Ramos (cell line): ENCODE measurements around the gene PDGFD.

Source experiments
- in situ Hi-C: fragments of 300-500 bp; cut with MboI; formaldehyde crosslinking; loops from one replicate; pipeline ENCODE4 v1.14.3; 2022; ENCODE audit warnings: low sequenced_read_pairs; ENCODE audit not compliant: unreplicated experiment

The PDGFD gene

GRCh38 chr11:104015649-104016415 is 148.1 kb downstream of the PDGFD start:
- in situ Hi-C loops, result no loop called here

- in situ Hi-C loops, result no loop called here
Measured at GRCh38 chr11:104011044-104011443, 152.9 kb downstream of the PDGFD start.

- in situ Hi-C loops, result no loop called here
Measured at GRCh38 chr11:104009744-104010143, 154.2 kb downstream of the PDGFD start.

GRCh38 chr11:104005234-104005855 is 158.6 kb downstream of the PDGFD start:
- in situ Hi-C loops, result no loop called here

- in situ Hi-C loops, result no loop called here
Measured at GRCh38 chr11:104003491-104003890, 160.5 kb downstream of the PDGFD start.

GRCh38 chr11:104001561-104002056 is 162.3 kb downstream of the PDGFD start:
- in situ Hi-C loops, result no loop called here

GRCh38 chr11:104000798-104001197 is 163.1 kb downstream of the PDGFD start:
- in situ Hi-C loops, result no loop called here

- in situ Hi-C loops, result no loop called here
Measured at GRCh38 chr11:103998826-103999508, 165.0 kb downstream of the PDGFD start.

- in situ Hi-C loops, result no loop called here
Measured at GRCh38 chr11:103997082-103997481, 166.9 kb downstream of the PDGFD start.

- in situ Hi-C loops, result no loop called here
Measured at GRCh38 chr11:103995896-103996295, 168.1 kb downstream of the PDGFD start.

GRCh38 chr11:103994518-103994917 is 169.4 kb downstream of the PDGFD start:
- in situ Hi-C loops, result no loop called here

- in situ Hi-C loops, result no loop called here
Measured at GRCh38 chr11:103994094-103994493, 169.9 kb downstream of the PDGFD start.

- in situ Hi-C loops, result no loop called here
Measured at GRCh38 chr11:103993507-103993906, 170.4 kb downstream of the PDGFD start.

GRCh38 chr11:103988595-103988969 is 175.4 kb downstream of the PDGFD start:
- in situ Hi-C loops, result no loop called here

- in situ Hi-C loops, result no loop called here
Measured at GRCh38 chr11:103987629-103988594, 176.0 kb downstream of the PDGFD start.

- in situ Hi-C loops, result no loop called here
Measured at GRCh38 chr11:103985041-103985440, 178.9 kb downstream of the PDGFD start.

- in situ Hi-C loops, result no loop called here
Measured at GRCh38 chr11:103980108-103980507, 183.8 kb downstream of the PDGFD start.

- in situ Hi-C loops, result no loop called here
Measured at GRCh38 chr11:103978616-103979595, 185.0 kb downstream of the PDGFD start.

GRCh38 chr11:103972013-103972412 is 191.9 kb downstream of the PDGFD start:
- in situ Hi-C loops, result no loop called here
